DOHH2 (cell line): ENCODE data around the gene SVIL.
"Not testable (repeated sequence)": the region's sequence is repeated elsewhere in the genome, so short reads cannot be mapped to it uniquely, and the experiment has no call there.

ENCODE experiments used
- H3F3A ChIP-seq: fragments of 200-600 bp; sonication (generic), shearing (Covaris generic); 2 replicates; pipeline ENCODE4 v1.6.0; 2016; ENCODE audit warnings: antibody characterized with exemption, mild to moderate bottlenecking; ENCODE audit not compliant: control insufficient read depth, insufficient read depth
- H3K27ac ChIP-seq: fragments of 200-600 bp; sonication (generic); 2 replicates; pipeline ENCODE4 v1.5.1; 2014; ENCODE audit warnings: low read depth, mild to moderate bottlenecking, low read length, moderate library complexity
- H3K27me3 ChIP-seq: fragments of 200-600 bp; sonication (generic); 2 replicates; pipeline ENCODE4 v1.6.1; 2014; ENCODE audit warnings: mild to moderate bottlenecking, low read length, mixed read lengths; ENCODE audit not compliant: control insufficient read depth
- H3K36me3 ChIP-seq: fragments of 200-600 bp; sonication (generic); 2 replicates; pipeline ENCODE4 v1.6.1; 2014; ENCODE audit warnings: mild to moderate bottlenecking, low read length, moderate library complexity, mixed read lengths; ENCODE audit not compliant: control insufficient read depth
- H3K4me1 ChIP-seq: fragments of 200-600 bp; sonication (generic); 2 replicates; pipeline ENCODE4 v1.6.1; 2014; ENCODE audit warnings: mild to moderate bottlenecking, low read length, mixed read lengths; ENCODE audit not compliant: control insufficient read depth
- H3K4me2 ChIP-seq: fragments of 200-600 bp; sonication (generic); 2 replicates; pipeline ENCODE4 v1.6.0; 2014; ENCODE audit warnings: mild to moderate bottlenecking, low read length, moderate library complexity
- H3K4me3 ChIP-seq: fragments of 200-600 bp; sonication (generic); 2 replicates; pipeline ENCODE4 v1.5.1; 2014; ENCODE audit warnings: mild to moderate bottlenecking, low read length, mixed read lengths
- H3K79me2 ChIP-seq: fragments of 200-600 bp; sonication (generic); 2 replicates; pipeline ENCODE4 v1.6.1; 2014; ENCODE audit warnings: mild to moderate bottlenecking, low read length, mixed read lengths; ENCODE audit not compliant: control insufficient read depth
- H3K9me2 ChIP-seq: fragments of 200-600 bp; sonication (generic); replicated peaks from 2 replicates; pipeline ENCODE4 v1.6.1; 2014; ENCODE audit warnings: mild to moderate bottlenecking, low read length, mixed read lengths; ENCODE audit not compliant: control insufficient read depth
- H3K9me3 ChIP-seq: fragments of 200-600 bp; sonication (generic); 2 replicates; pipeline ENCODE4 v1.6.1; 2014; ENCODE audit warnings: antibody characterized with exemption, low read length, mixed read lengths; ENCODE audit not compliant: control insufficient read depth, insufficient read depth
- H4K20me1 ChIP-seq: fragments of 200-600 bp; sonication (generic); 2 replicates; pipeline ENCODE4 v1.6.0; 2014; ENCODE audit warnings: low read depth, mild to moderate bottlenecking, antibody characterized with exemption, low read length, moderate library complexity; ENCODE audit not compliant: control insufficient read depth, insufficient read depth
- EZH2phosphoT487 ChIP-seq: fragments of 200-600 bp; sonication (generic); IDR thresholded peaks from 2 replicates; pipeline ENCODE4 v1.6.1; 2017; ENCODE audit warnings: borderline replicate concordance, mild to moderate bottlenecking, antibody characterized with exemption, low read length, moderate library complexity, mixed read lengths
- TF ChIP-seq, protein P1 (sequence below): fragments of 200-600 bp; sonication (generic); IDR thresholded peaks from one replicate; pipeline ENCODE4 v1.5.1; 2014; ENCODE audit warnings: antibody characterized with exemption, mild to moderate bottlenecking, low read depth, low read length; ENCODE audit not compliant: poor library complexity, severe bottlenecking

SVIL gene

GRCh38 chr10:29627201-29628132 is 7.3 kb downstream of the SVIL start:
- Histone ChIP-seq H3K27me3 (no peaks in the 10 kb centered on the region), H3K27ac (no peak overlapping the region), H3K4me2 (no peak overlapping the region), H4K20me1 (no peaks in the 10 kb centered on the region), H3F3A (no peaks in the 10 kb centered on the region), H3K79me2 (no peaks in the 10 kb centered on the region), H3K4me1 (no peaks in the 10 kb centered on the region), H3K9me3 (no peaks in the 10 kb centered on the region), H3K9me2 (no peaks in the 10 kb centered on the region), H3K36me3 (no peaks in the 10 kb centered on the region), H3K4me3 (no peak overlapping the region)
- TF ChIP-seq, protein P1, sequence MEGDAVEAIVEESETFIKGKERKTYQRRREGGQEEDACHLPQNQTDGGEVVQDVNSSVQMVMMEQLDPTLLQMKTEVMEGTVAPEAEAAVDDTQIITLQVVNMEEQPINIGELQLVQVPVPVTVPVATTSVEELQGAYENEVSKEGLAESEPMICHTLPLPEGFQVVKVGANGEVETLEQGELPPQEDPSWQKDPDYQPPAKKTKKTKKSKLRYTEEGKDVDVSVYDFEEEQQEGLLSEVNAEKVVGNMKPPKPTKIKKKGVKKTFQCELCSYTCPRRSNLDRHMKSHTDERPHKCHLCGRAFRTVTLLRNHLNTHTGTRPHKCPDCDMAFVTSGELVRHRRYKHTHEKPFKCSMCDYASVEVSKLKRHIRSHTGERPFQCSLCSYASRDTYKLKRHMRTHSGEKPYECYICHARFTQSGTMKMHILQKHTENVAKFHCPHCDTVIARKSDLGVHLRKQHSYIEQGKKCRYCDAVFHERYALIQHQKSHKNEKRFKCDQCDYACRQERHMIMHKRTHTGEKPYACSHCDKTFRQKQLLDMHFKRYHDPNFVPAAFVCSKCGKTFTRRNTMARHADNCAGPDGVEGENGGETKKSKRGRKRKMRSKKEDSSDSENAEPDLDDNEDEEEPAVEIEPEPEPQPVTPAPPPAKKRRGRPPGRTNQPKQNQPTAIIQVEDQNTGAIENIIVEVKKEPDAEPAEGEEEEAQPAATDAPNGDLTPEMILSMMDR: no peak
- TF ChIP-seq EZH2phosphoT487: no peak

DNA sequence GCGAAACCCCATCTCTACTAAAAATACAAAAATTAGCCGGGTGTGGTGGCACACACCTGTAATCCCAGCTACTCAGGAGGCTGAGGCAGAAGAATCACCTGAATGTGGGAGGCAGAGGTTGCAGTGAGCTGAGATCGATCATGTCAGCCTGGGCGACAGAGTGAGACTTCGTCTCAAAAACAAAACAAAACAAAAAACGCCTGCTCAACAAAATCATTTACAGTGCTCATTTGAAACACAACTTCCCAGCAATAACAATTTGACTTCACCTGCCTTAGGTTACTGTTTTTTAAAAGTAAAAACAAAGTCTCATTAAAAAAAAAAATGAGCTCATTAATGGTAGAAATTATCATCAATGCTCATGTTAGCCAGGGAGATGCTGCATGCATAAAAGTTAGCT is 10.4 kb downstream of the SVIL start:
- H3K4me1 ChIP-seq, H3K27ac ChIP-seq, H3K4me3 ChIP-seq, H4K20me1 ChIP-seq, H3K9me2 ChIP-seq, H3K79me2 ChIP-seq, H3K36me3 ChIP-seq, H3F3A ChIP-seq, H3K9me3 ChIP-seq, H3K4me2 ChIP-seq, H3K27me3 ChIP-seq: not testable (repeated sequence)

GRCh38 chr10:29623797-29624196 is 11.0 kb downstream of the SVIL start:
- H3K79me2 ChIP-seq: no peaks in the 10 kb centered on the region
- no peak overlapping the region for H3K27ac ChIP-seq
- TF ChIP-seq EZH2phosphoT487: no peak
- TF ChIP-seq, protein P1: no peak
- H3K4me3 ChIP-seq: no peak overlapping the region
- H3K27me3 ChIP-seq: no peaks in the 10 kb centered on the region
- no peaks in the 10 kb centered on the region for H3F3A ChIP-seq
- no peaks in the 10 kb centered on the region for H3K4me1 ChIP-seq
- H3K9me2 ChIP-seq: no peaks in the 10 kb centered on the region
- H3K36me3 ChIP-seq: no peaks in the 10 kb centered on the region
- H3K9me3 ChIP-seq: no peaks in the 10 kb centered on the region
- no peak overlapping the region for H3K4me2 ChIP-seq
- H4K20me1 ChIP-seq: no peaks in the 10 kb centered on the region

DNA sequence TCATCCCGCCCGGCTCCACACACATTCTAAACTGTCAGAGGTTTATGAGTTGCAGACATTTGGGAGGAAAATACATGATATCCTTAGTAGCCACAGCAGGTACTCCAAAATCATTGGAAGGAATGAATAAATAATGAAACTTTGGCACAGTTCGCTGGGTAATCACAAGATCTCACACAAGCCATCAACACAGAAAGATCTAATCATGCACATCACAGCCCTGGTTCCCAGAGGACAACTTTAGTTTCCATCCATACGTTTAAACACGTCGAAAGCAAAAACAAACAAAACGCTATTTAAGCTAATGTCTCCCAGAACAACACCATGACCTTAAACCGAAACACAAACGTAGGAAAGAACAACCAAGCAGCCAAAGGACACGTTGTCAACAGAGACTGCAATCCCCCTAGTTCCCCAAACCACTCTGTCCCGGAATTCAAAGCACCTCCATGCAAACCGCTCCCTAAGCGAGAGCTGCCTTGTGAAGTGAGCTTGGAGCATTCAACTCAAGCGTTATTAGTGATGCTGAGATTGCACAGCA is 12.3 kb downstream of the SVIL start:
- TF ChIP-seq, protein P1: no peak
- no peak for TF ChIP-seq EZH2phosphoT487
- no peaks in the 10 kb centered on the region for H3K4me1 ChIP-seq
- H3F3A ChIP-seq: no peaks in the 10 kb centered on the region
- H3K9me3 ChIP-seq: no peaks in the 10 kb centered on the region
- H3K9me2 ChIP-seq: no peaks in the 10 kb centered on the region
- H3K4me3 ChIP-seq: no peak overlapping the region
- H4K20me1 ChIP-seq: no peaks in the 10 kb centered on the region
- H3K4me2 ChIP-seq: no peak overlapping the region
- no peaks in the 10 kb centered on the region for H3K27me3 ChIP-seq
- no peak overlapping the region for H3K27ac ChIP-seq
- H3K79me2 ChIP-seq: no peaks in the 10 kb centered on the region
- H3K36me3 ChIP-seq: no peaks in the 10 kb centered on the region
